Fibroblast of skin of abdomen (primary cell): ENCODE data around the gene PLK2.
A peak's percentile ranks its signal among the peaks of the same experiment; 100 is the strongest.

ENCODE experiments used
- DNase-seq: peaks from one replicate; pipeline ENCODE4 v3.0.0-alpha.2; 2013

Gene PLK2

DNA sequence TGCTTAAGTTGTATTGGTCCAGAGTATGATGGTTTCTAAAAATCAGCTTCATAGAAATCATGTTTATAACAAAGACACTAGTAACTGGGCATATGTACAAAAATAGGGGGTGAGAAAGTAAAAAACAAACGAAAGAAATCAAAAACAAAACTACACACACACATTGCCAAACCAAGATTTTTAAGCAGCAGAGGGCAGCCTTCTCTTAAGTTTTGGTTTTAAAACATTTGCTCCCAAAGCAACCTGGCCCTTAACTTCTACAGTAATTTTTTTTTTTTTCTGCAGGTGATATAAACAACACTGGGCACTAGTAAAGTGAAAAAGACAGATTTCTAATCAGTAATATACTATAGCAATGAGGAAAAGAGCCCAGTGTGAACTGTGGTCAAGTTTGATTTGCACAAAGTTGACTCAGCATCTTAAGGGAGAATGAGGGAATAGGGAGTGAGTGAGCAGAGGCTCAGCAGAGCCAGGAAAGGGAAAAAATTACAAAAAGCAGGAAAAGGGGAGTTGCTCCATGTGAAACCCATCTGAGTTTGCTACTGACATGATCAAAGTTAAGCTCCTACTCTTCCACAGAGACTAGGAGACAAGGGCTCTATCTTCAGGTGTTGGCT, 18.0 kb upstream of the PLK2 start:
- DNase-seq: no peak

DNA sequence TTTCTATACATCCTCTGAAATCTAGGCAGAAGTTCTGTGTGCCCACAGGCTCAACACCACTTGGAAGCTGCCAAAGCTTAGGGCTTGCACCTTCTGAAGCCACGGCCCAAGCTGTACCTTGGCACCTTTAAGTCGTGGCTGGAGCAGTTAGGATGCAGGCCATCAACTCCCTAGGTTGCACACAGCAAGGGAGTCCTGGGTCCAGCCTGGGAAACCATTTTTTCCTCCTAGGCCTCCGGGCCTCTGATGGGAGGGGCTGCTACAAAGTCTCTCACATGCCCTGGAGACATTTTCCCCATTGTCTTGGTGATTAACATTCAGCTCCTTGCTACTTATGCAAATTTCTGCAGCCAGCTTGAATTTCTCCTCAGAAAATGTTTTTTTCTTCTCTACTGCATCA, 15.5 kb upstream of the PLK2 start:
- DNase-seq: no peak

DNA sequence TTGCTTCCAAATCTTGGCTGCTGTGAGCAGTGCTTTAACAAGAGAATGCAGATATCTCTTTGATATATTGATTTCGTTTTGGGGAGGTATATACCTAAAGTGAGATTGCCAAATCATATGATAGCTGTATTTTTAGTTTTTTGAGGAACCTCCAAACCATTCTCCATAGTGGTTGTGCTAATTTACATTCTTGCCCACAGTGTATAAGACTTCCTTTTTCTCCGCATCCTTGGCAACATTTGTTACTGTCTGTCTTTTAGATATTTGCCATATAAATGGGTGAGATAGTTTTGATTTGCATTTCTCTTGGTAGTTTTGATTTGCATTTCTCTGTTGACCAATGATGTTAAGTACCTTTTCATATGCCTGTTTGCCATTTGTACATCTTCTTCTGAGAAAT, 10.0 kb upstream of the PLK2 start:
- no peak for DNase-seq

DNA sequence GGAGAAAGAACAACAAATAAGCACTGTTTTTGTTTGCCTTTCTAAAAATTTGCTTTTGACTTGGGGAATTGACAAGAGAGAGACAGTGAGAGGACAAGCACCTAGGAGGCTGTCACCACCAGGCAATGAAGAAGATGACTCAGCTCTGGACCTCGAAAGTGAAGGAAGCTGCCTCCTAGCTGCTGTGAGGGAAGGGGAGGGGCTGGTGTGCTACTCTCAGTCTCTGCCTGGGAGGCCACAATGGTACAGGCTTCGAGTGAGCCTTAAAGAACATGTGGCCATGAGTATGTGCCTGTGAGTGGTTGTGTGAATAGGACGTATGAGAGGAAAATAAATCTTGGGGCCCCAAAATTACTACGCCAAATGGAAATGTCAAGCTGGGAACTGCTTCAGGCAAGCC, 7.1 kb upstream of the PLK2 start:
- peak; percentile 68 for DNase-seq

DNA sequence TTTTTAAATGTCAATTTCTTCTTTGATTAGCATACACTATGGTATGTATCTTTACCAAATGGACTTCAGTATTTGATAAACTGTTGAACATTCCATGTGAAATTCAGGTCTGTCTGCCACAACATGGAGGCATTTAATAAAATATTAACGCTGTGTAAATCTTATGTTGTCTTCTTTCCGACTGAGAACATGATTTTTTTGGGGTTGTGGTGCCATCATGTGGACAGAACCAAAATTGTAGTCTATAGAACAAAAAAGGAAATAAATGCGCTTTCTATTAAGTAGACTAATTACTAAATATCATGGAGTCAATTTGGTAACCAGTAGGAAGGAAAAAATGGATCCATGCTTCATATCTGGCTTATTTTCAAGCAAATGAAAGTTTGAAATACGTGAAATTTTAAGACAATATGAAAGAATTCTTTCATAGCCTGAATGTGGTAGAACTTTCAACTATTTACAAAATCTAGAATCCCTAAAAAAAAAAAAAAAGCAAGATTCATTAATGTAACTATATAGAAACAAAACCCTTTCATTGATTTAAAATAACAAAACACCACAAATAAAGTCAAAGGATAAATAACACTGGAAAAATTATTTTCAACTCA, 2.8 kb upstream of the PLK2 start:
- peak; percentile 67 for DNase-seq

DNA sequence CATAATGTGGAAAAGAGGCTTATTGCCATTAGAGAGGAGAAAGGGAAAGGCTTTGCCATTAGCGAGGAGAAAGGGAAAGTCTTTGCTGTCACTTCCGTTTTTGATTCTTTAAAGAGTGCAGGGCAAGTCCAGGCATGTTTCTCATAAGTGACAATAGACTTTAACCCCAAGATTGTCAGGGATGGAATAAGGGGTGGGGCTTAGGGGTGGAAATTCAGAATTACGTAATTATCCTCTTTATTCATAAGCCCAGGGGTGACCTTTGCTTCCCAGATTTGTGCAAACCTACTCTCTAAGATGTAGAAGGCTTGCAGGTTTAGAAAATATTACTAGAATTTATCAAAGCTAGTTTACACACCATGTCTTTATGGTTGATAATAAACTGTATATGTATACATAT, 2.3 kb upstream of the PLK2 start:
- peak; percentile 15 for DNase-seq

DNA sequence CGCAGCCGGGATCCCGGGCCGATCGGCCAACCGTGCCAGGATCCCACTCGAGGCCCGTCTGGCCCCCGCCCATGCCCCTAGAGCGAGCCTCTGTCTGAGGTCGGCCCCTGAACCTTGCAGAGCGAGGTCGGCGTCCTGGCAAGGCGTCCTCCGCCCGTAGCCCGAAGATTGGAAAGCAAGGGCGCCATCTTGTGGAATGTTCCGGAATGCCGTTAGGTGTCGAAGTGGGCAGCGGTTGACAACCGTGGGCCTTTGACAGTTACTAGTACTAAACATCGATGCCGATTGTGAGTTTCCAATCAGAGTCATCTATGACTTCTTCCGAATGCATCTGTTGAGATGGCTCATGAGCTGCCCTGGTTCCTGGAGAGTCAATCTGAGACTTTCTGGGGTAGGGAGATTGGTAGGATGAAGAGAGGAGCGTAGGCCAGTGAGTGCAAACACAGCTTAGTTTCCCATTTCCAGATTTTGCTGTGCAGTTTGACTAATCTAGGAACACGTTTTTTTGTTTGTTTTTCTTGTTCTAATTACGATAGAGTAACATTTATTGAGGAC, 923 bp upstream of the PLK2 start:
- peak; percentile 84 for DNase-seq

DNA sequence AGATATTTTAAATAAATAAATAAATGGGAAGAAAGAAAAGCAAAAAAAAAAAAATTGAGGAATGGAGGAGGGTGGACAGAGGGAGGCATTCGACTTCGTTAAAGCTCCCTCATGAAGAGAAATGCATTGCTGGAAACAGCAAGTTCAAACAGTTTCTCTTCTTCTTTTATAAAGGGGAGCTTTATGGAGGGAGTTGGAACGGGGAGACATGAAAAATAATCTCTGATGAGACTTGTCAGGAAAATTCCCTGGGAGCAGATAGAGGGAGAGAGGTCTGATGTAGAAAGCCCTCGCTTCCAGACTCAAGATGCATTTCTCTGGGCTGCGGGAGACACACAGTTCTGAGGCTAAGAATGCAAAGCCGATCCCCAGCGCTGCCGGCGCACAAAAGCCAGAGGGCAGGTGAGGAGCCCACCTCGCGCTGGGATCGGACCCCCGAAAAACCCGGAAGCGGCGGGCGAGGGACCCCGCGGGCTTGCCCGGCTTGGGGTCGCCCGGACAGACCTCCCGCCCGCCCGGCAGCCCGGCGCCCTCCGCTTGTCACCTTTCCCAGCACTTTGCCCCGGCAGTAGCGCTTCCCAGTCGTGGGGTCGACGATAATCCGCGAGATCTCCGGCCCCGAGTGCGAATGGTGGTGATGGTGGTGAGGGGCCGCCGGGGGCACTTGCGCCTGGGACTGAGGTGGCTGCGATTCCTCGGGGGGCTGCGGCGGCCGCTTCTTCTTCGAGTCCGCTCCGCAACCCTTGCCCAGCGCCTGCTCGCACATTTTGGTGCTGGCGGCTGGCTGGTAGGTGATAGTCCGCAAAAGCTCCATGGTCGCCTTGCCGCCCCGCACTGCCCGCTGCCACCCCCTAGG, 512 bp downstream of the PLK2 start:
- DNase-seq: peak; percentile 50

DNA sequence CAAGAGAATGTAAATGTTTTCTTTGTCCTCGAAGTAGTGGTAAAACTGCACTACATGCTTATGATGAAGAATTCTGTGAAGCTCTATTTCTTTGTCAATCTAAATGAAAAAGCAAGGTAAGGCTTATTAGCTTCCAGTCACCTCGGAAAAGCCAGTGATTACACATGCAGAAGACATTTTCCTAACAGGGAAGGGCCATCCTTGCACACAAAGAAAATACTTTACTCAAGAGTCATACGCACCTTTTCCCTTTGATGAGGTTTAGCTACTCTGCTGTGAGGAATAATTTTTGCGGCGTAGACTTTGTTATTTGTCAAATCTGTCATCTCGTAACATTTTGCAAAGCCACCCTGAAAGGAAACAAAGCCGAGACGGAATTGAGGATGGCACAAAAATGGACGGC, 1.1 kb downstream of the PLK2 start:
- DNase-seq: peak; percentile 32

DNA sequence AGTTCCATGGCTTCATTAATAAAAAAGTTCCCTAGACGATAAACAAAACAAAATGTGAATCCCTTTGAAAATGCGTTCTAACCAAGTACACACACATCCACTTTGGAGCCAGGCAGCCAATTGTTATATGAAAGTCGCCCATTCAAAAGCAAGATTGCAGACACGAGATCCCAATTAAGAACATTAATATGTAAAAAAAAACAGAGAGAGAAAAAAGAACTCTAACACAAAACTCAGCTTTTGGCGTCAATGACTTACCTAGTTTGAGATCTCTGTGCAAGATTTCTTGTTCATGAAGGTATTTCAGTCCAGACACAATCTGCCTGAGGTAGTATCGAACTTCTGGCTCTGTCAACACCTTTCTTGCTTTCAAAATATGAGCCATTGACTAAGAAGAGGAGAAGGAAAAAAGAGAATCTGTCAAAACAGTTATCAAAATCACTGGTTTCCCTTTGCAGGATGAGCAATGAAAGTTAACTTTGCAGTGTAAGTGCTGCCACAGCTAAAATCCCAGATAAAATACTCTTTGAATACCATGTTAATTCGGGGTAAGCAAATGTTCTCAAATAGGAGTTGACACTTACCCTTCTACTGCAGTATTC, 1.6 kb downstream of the PLK2 start:
- DNase-seq: no peak

DNA sequence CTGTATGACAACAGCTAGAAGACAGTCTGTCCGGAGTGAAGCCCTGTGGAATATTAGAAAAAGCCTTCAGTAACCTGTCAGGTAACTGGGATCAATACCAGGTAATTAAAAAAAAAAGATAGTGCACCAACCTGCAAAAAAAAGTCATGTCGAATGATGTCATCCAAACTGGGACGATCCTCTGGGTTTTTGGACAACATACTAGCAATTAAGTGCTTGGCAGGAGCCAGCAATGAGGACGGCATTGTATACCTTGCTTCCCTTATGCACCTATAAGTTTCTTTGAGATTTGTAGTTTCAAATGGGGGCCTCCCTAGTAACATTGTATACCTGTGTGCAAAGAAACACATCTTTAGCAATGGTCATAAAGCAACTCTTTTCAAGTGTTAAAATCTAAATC, 2.8 kb downstream of the PLK2 start:
- DNase-seq: no peak

DNA sequence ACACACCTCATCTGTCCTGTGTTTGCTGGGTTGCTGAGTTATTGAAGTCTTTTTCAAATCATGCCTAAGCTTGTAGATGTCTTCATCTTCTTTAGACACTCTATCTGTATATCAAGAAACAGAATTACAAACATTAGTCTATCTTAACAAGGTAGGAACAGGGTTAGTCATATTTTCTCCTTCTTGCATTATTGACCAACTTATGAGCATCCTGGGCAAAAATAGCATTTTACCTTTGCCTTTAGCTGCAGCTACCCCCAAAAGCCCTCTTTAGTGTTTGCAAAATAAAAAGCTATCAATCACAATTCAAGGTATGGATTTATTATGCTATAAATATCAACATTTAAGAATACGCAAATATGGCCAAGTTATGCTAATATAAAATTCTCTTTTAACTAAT, 3.4 kb downstream of the PLK2 start:
- no peak for DNase-seq

DNA sequence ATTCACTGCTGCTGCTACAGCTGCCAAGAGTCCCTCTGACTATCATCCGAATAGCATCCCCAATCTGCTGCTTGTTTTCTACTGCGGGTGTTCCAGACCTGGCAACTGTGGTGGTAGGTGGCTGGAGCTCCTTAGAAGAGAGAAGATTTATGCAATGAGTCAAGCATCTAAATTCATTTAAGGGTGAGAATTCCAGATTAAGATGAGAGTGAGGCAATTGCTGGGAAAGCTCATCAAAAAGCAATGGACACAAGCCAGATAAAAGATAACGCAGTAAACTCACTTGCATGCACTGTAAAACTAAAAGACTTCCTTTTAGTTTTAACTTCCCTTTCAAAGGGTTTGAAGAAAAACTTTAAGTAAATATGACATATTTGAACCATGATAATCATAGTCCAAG, 3.9 kb downstream of the PLK2 start:
- DNase-seq: peak; percentile 27

DNA sequence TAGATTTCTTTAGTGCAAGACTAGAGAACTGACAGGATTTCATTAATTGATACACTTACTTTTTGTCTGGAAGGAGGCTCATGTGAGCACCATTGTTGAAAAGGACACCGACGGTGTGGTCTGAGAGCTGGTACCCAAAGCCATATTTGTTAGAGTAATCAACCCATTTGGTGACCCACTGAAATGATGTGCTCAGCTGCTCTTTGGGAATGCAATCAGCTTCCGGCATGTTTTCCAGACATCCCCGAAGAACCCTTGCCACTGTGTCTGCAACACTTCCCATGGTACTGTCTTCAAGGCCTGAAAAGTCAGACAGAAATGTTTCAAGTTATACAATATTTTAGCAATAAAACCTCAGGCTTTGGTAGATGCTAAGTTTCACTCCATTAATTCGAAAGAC, 4.4 kb downstream of the PLK2 start:
- DNase-seq: peak; percentile 13

DNA sequence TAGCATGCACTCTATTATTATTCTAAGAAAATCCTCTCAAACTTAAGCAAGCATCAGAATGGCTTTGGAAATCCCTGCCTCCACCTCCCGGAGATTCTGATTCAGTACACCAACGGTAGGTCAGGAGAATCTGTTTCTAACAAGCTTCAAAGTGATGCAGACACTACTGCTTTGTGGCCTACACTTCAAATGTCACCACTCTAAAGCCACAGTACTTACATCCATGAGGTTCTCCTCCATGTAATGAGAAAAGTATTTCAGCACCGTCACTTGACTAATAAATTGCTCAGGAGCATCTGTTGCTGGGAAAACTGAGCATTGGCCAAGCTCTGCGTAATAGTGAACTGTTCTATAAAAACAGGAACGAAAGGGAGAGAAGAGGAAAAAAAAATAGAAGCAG, 4.8 kb downstream of the PLK2 start:
- DNase-seq: peak; percentile 78

DNA sequence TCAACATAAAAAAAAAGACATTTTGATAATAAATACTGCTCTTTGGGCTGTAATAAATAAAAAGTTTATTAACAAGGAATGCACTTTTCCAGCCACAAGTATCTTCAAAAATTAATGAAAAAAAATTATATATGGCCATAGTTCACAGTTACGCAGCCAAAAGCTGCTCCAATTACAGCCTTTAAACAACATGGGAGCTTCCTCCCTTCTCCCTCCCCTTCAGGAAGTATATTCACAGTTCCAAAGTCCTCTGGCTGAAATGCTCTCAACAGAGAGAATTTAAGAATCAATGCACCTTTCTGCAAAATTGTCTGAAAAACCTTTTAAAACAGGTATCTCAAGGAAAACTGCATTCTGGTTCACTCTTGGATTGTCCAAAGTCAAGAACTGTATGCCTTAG, 5.9 kb downstream of the PLK2 start:
- DNase-seq: no peak

DNA sequence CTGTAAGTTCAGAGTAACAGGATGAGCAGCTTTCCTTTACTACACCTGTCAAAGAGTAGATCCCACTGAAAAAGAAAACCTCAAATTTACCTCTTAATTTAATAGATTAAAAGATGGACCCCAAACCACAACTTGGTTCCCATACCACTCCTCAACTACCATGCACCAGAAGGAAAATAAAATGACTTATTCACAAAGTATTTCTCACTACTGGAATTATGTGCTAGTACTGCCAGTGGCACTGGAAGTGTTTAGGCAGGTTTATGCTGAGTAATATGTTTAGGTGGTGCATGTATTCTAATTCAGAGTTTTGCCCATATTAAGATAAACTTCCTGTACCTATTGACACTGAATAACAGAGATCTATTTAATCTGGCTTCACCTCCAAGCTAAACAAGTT, 6.6 kb downstream of the PLK2 start:
- no peak for DNase-seq

DNA sequence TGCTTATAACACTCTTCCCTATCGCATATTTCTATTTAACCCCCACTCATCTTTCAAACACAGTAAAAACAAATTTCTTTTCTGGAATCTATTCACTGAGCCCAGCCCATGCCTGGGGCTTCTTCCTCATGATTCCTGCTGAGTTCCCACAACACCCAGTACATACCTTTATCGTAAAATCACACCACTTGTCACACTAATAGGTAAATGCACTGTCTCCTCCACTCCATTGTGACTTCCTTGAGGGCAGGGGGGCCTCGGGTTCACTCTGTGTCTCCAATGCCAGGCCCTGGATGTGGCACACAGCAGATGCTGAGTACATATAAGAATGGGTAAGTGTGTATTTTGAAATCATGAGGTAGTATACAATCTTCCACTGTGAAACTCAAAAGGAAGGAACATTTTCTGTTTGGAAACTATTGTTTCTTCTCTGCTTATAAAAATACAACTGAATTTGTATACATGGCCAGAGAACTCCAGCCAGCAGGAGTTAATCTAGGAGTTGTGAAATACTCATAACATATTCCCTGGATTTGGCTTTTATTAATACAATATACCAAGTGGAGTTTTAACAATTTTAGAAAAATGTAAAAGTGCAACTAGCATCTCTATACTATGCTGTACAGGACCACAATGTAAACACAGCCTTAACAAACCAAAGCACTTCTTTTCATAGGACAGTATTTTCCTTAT, 7.2 kb downstream of the PLK2 start:
- no peak for DNase-seq

DNA sequence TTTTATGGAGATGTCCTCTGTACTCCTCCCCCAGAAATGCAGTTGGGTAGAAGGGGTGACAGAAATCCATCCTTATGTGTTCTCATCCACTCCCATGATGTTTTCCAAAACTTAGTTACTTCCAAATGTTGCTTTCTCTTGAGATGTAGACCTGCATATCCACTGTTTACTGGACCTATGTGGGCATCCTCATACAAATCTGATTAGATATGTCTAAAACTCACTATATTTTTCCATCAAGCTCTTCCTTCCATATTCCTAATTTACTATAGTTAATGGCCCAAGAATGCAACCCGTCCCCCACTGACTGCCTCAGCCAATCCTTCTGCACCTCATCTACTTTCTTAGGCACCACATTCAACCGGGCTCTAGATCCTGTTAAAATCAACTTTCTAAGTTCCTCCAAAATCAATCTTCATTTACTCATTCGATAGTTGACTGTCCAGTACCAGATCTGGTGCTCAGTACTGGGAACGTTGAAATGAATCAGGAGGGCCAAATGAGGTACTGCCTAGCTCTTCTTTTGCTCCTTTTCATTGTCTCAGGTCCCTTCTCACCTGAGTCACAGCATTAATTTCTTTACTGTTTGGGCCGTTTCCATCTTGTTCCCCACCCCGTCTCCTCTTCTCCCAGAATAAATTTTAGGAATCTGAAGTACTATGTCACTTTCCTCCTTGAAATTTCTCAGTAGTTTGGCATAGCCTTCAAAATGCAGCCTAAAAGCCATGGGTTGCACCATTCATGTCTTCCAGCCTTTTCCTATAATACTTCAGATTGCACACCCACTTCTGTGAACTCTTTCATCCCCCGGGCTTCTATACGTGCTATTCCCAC, 7.9 kb downstream of the PLK2 start:
- DNase-seq: no peak

DNA sequence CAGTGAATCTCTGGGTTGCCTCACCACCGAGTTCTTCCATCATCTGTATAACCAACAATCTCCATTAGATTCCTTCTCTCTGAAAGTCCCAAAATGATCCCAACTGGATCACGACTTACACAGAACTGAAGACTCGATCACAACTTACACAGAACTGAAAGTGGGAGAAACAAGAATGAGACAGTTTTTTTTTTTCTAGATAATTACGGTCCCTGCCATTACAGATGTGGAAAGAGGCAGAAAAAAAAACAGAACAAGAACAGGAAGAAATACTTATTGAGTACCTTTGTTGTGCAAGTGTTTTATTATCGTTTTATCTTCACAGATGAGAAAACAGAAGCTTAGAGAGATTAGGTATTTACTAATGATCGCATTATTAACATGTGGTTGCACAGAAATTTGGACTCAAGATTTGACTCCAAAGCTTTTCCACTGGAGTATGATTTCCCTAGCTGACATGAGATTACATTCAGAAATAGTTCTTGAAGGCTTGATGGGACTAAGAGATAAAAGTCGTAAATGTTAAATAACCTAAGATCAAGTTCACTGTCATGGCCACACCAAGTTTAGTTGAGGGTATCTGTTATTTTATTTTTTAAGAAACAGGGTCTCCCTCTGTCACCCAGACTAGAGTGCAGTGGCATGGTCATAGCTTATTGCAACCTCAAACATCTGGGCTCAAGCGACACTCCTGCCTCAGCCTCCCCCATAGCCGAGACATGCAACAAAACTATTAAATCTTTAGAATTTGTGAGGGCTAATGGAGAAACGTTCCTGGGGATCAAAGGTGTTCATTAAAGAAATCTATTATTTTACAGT, 8.9 kb downstream of the PLK2 start:
- no peak for DNase-seq

DNA sequence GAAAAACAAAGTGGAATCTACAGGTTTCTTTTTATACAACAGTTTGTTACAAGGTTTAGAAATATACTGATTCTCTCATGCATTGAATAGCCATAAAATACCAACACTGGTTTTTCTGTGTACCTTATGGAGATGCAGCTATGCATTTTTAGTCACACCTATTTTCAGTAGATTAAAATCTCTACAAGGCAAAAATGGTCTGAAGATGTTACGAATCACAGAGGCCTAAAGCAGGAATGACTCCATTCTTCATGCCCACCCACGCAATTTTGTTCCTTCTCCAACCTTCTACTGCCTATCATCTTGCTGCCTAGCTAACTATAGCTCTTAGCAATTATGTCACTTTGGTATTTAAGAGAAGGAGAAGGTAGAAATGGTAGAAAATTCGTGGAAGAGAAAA, 9.9 kb downstream of the PLK2 start:
- no peak for DNase-seq
